OCI-LY3 (cell line): ENCODE measurements around the gene LMBRD1.

ENCODE experiments used
- H2AFZ ChIP-seq: fragments of 200-600, 300-600 bp; shearing (Covaris generic); 2 replicates; pipeline ENCODE4 v1.6.0; 2014; ENCODE audit warnings: antibody characterized with exemption, low read depth, low read length
- H3K27ac ChIP-seq: fragments of 200-600, 300-600 bp; sonication (generic); 2 replicates; pipeline ENCODE4 v1.5.1; 2014; ENCODE audit warnings: mild to moderate bottlenecking, low read length, moderate library complexity, mixed read lengths
- H3K27me3 ChIP-seq: fragments of 200-600, 300-600 bp; sonication (generic); 2 replicates; pipeline ENCODE4 v1.6.1; 2014; ENCODE audit warnings: low read depth, low read length, mixed read lengths
- H3K36me3 ChIP-seq: fragments of 200-600, 300-600 bp; sonication (generic); replicated peaks from 2 replicates; pipeline ENCODE3; 2014; ENCODE audit warnings: low read depth, low read length, mixed read lengths
- H3K4me1 ChIP-seq: fragments of 300-600, 200-600 bp; sonication (generic); 2 replicates; pipeline ENCODE4 v1.6.1; 2014; ENCODE audit warnings: low read length, mixed read lengths
- H3K4me2 ChIP-seq: fragments of 200-600, 300-600 bp; sonication (generic); 2 replicates; pipeline ENCODE4 v1.6.1; 2014; ENCODE audit warnings: low read length, mixed read lengths
- H3K4me3 ChIP-seq: fragments of 300-600, 200-600 bp; sonication (generic); 2 replicates; pipeline ENCODE4 v1.5.1; 2014; ENCODE audit warnings: antibody characterized with exemption, mild to moderate bottlenecking, low read length, moderate library complexity
- H3K79me2 ChIP-seq: fragments of 300-600, 200-600 bp; shearing (Covaris generic); 2 replicates; pipeline ENCODE4 v1.6.1; 2014; ENCODE audit warnings: mild to moderate bottlenecking, low read length, mixed read lengths
- H3K9ac ChIP-seq: fragments of 300-600, 200-600 bp; shearing (Covaris generic); 2 replicates; pipeline ENCODE4 v1.6.0; 2014; ENCODE audit warnings: mild to moderate bottlenecking, low read length, moderate library complexity
- H3K9me3 ChIP-seq: fragments of 200-600, 300-600 bp; shearing (Covaris generic); 2 replicates; pipeline ENCODE4 v1.6.1; 2014; ENCODE audit warnings: low read length, mixed read lengths; ENCODE audit not compliant: insufficient read depth
- H4K20me1 ChIP-seq: fragments of 200-600, 300-600 bp; sonication (generic); 2 replicates; pipeline ENCODE4 v1.6.1; 2016; ENCODE audit warnings: low read length, mixed read lengths; ENCODE audit not compliant: insufficient read depth
- EZH2phosphoT487 ChIP-seq: fragments of 200-600 bp; shearing (Covaris generic); IDR thresholded peaks from 2 replicates; pipeline ENCODE4 v1.6.1; 2018; ENCODE audit warnings: antibody characterized with exemption, mixed run types, low read depth
- TF ChIP-seq, protein P1 (sequence below): fragments of 200-600, 300-600 bp; sonication (generic); IDR thresholded peaks from 2 replicates; pipeline ENCODE4 v1.5.1; 2014; ENCODE audit warnings: antibody characterized with exemption, low read length, low read depth

Gene LMBRD1

DNA sequence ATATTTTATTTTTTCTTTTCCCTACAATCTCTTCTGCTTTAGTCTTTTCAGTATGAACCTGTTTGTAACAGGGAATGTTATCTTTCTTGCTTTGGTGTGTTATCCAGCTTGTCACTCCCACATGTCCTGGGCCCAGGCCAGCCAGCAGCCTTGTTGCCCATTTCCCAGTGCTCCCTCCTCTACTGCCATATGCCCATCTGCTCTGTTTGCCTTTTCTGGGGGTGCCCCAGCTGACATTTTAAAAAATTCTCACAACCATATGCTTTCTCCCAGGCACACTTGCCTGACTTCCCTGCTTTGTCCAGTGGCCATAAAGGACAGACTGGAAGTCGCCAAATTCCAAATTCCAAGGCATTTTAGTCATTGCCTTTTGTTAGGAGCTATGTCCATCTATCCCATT is 23.6 kb upstream of the LMBRD1 start:
- H3K36me3 ChIP-seq = no peaks in the 10 kb centered on the region
- H2AFZ ChIP-seq = no peak overlapping the region
- H3K4me1 ChIP-seq = peaks cover 16% of the 10 kb centered on the region
- H3K4me3 ChIP-seq = no peak overlapping the region
- no peaks in the 10 kb centered on the region for H3K79me2 ChIP-seq
- H3K9ac ChIP-seq = no peak overlapping the region
- H4K20me1 ChIP-seq = no peaks in the 10 kb centered on the region
- H3K9me3 ChIP-seq = no peaks in the 10 kb centered on the region
- no peak overlapping the region for H3K27ac ChIP-seq
- H3K27me3 ChIP-seq = no peaks in the 10 kb centered on the region
- no peak for TF ChIP-seq EZH2phosphoT487
- TF ChIP-seq, protein P1, sequence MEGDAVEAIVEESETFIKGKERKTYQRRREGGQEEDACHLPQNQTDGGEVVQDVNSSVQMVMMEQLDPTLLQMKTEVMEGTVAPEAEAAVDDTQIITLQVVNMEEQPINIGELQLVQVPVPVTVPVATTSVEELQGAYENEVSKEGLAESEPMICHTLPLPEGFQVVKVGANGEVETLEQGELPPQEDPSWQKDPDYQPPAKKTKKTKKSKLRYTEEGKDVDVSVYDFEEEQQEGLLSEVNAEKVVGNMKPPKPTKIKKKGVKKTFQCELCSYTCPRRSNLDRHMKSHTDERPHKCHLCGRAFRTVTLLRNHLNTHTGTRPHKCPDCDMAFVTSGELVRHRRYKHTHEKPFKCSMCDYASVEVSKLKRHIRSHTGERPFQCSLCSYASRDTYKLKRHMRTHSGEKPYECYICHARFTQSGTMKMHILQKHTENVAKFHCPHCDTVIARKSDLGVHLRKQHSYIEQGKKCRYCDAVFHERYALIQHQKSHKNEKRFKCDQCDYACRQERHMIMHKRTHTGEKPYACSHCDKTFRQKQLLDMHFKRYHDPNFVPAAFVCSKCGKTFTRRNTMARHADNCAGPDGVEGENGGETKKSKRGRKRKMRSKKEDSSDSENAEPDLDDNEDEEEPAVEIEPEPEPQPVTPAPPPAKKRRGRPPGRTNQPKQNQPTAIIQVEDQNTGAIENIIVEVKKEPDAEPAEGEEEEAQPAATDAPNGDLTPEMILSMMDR = no peak
- H3K4me2 ChIP-seq = no peak overlapping the region

DNA sequence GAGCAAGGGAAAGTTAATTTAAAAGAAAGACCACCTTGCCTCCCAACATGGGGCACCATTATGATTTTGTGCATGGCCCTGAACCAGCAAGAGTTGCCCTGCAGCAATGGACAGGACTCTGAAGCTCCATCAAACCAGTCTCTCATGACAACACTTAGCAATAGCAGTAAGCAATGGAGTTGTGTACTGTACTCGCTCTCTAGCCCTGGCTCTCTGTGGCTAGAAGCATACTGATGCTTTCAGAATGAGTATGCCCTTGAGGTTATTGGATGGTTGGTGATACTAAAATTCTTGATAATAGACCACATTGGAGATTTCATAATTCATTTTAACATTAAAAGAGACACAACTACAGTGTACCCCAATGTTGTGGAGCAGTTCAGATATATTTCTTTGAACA is 23.2 kb upstream of the LMBRD1 start:
- no peak overlapping the region for H3K4me2 ChIP-seq
- no peaks in the 10 kb centered on the region for H3K27me3 ChIP-seq
- H3K36me3 ChIP-seq = no peaks in the 10 kb centered on the region
- H2AFZ ChIP-seq = no peak overlapping the region
- no peak for TF ChIP-seq EZH2phosphoT487
- TF ChIP-seq, protein P1 = no peak
- peaks cover 20% of the 10 kb centered on the region for H3K4me1 ChIP-seq
- H4K20me1 ChIP-seq = no peaks in the 10 kb centered on the region
- no peak overlapping the region for H3K9ac ChIP-seq
- H3K79me2 ChIP-seq = no peaks in the 10 kb centered on the region
- no peak overlapping the region for H3K27ac ChIP-seq
- H3K9me3 ChIP-seq = no peaks in the 10 kb centered on the region
- H3K4me3 ChIP-seq = no peak overlapping the region

DNA sequence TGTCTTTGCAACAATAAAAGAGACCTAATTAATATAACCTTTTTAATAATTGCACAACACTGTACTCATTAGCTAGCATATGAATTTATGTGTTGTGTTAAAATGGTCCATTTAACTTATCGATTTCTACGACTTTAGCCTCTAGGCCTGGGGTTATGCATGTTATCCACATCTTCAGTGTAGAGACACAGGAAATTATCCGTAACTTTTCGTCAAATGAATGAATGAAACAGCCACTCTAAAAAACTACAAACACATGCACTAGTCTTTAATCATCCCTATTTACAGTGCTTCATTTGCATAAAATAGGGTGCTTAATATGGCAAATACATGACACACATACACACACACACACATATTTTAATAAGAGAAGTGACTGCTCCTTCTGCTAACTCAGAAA is 22.3 kb upstream of the LMBRD1 start:
- H3K27ac ChIP-seq = no peak overlapping the region
- H2AFZ ChIP-seq = no peak overlapping the region
- H3K4me2 ChIP-seq = no peak overlapping the region
- H4K20me1 ChIP-seq = no peaks in the 10 kb centered on the region
- H3K79me2 ChIP-seq = no peaks in the 10 kb centered on the region
- H3K27me3 ChIP-seq = no peaks in the 10 kb centered on the region
- no peaks in the 10 kb centered on the region for H3K36me3 ChIP-seq
- no peak for TF ChIP-seq EZH2phosphoT487
- TF ChIP-seq, protein P1 = no peak
- H3K4me3 ChIP-seq = no peak overlapping the region
- no peak overlapping the region for H3K9ac ChIP-seq
- H3K4me1 ChIP-seq = peaks cover 24% of the 10 kb centered on the region
- H3K9me3 ChIP-seq = no peaks in the 10 kb centered on the region

DNA sequence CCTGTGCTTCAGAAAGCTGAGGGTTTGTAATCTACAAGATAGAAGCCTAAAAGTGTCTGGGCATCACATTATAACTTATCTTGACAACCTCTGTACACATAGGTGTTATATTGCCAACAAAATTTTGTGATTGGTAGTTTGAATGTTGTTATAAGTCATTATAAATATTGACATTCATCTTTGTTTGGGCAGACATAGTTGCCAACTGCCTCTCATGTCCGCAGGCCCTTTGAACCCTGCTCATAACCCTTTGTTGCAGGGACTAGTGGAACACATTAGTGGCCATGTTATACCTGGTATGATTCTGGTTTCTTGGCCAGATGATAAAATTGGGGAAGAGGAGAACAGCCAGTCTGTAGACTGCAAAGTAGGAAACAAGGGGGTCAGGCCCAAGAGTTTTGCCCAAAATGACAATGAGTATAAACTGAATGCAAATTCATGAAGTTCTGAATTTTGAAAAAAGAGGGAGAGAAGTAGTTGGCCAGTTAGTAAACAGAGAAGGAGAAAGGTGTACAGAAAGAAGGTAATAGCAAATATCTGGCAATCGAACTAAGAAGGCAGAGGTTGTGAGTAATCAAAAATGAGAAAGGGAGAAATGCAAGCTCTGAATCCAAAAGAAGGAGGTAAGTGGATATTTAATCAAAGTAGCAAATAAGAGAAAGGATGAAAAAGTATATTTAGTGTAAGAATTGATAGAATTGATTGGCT is 21.6 kb upstream of the LMBRD1 start:
- H2AFZ ChIP-seq = no peak overlapping the region
- no peaks in the 10 kb centered on the region for H3K79me2 ChIP-seq
- H3K4me3 ChIP-seq = no peak overlapping the region
- no peaks in the 10 kb centered on the region for H3K27me3 ChIP-seq
- no peaks in the 10 kb centered on the region for H4K20me1 ChIP-seq
- no peak overlapping the region for H3K27ac ChIP-seq
- peaks cover 32% of the 10 kb centered on the region for H3K4me1 ChIP-seq
- H3K9ac ChIP-seq = no peak overlapping the region
- TF ChIP-seq, protein P1 = no peak
- TF ChIP-seq EZH2phosphoT487 = no peak
- no peak overlapping the region for H3K4me2 ChIP-seq
- H3K9me3 ChIP-seq = no peaks in the 10 kb centered on the region
- no peaks in the 10 kb centered on the region for H3K36me3 ChIP-seq
